SU-DHL-6 (cell line): ENCODE results near the gene SDK1.

ENCODE experiments used
- H2AFZ ChIP-seq: fragments of 200-600 bp; sonication (generic); 2 replicates; pipeline ENCODE4 v1.6.1; 2014; ENCODE audit warnings: low read depth, mild to moderate bottlenecking, moderate library complexity, mixed read lengths, antibody characterized with exemption, low read length; ENCODE audit not compliant: severe bottlenecking
- H3F3A ChIP-seq: fragments of 200-600 bp; shearing (Covaris generic); 2 replicates; pipeline ENCODE4 v1.6.0; 2016; ENCODE audit warnings: antibody characterized with exemption, mild to moderate bottlenecking; ENCODE audit not compliant: insufficient read depth
- H3K27ac ChIP-seq: fragments of 200-600 bp; sonication (generic); 2 replicates; pipeline ENCODE4 v1.5.1; 2016; ENCODE audit warnings: low read depth, mild to moderate bottlenecking, low read length, moderate library complexity, mixed read lengths
- H3K27me3 ChIP-seq: fragments of 200-600 bp; sonication (generic), shearing (Covaris generic); 2 replicates; pipeline ENCODE4 v1.6.0; 2014; ENCODE audit warnings: mild to moderate bottlenecking, low read length
- H3K36me3 ChIP-seq: fragments of 200-600 bp; sonication (generic); 2 replicates; pipeline ENCODE4 v1.6.1; 2014; ENCODE audit warnings: mild to moderate bottlenecking, low read length, mixed read lengths
- H3K4me2 ChIP-seq: fragments of 300-600, 200-600 bp; shearing (Covaris generic), sonication (generic); 2 replicates; pipeline ENCODE4 v1.6.0; 2014; ENCODE audit warnings: low read length, low read depth, mild to moderate bottlenecking; ENCODE audit not compliant: poor library complexity, severe bottlenecking
- H3K4me3 ChIP-seq: fragments of 200-600 bp; sonication (generic); 2 replicates; pipeline ENCODE4 v1.5.1; 2014; ENCODE audit warnings: antibody characterized with exemption, low read length, mild to moderate bottlenecking, mixed read lengths; ENCODE audit not compliant: insufficient read depth, poor library complexity, severe bottlenecking
- H3K79me2 ChIP-seq: fragments of 200-600 bp; sonication (generic); 2 replicates; pipeline ENCODE4 v1.6.1; 2014; ENCODE audit warnings: mild to moderate bottlenecking, low read length, moderate library complexity; ENCODE audit not compliant: insufficient read depth
- H3K9ac ChIP-seq: fragments of 200-600 bp; sonication (generic); 2 replicates; pipeline ENCODE4 v1.7.0; 2014; ENCODE audit warnings: mild to moderate bottlenecking, low read length
- H3K9me2 ChIP-seq: fragments of 200-600 bp; sonication (generic); replicated peaks from 2 replicates; pipeline ENCODE4 v1.6.1; 2014; ENCODE audit warnings: low read length; ENCODE audit not compliant: insufficient read depth
- H3K9me3 ChIP-seq: fragments of 200-600 bp; sonication (generic); 2 replicates; pipeline ENCODE4 v1.6.1; 2014; ENCODE audit warnings: low read length, mixed read lengths; ENCODE audit not compliant: insufficient read depth
- H4K20me1 ChIP-seq: fragments of 200-600 bp; sonication (generic); 2 replicates; pipeline ENCODE4 v1.6.1; 2014; ENCODE audit warnings: low read depth, mild to moderate bottlenecking, antibody characterized with exemption, low read length, moderate library complexity, mixed read lengths
- EZH2phosphoT487 ChIP-seq: fragments of 200-600 bp; sonication (generic), shearing (Covaris generic); conservative IDR thresholded peaks from 2 replicates; pipeline ENCODE4 v1.6.1; 2018; ENCODE audit warnings: mild to moderate bottlenecking, antibody characterized with exemption, low read length, moderate library complexity, mixed read lengths
- TF ChIP-seq, protein P1 (sequence below): fragments of 200-600 bp; sonication (generic); IDR thresholded peaks from one replicate; pipeline ENCODE4 v1.5.1; 2017; ENCODE audit warnings: antibody characterized with exemption, mild to moderate bottlenecking, low read length, moderate library complexity; ENCODE audit not compliant: insufficient read depth, poor library complexity, severe bottlenecking

The SDK1 gene

GRCh38 chr7:3397324-3397723 is 96.3 kb downstream of the SDK1 start:
- no peaks in the 10 kb centered on the region for H4K20me1 ChIP-seq
- TF ChIP-seq, protein P1, sequence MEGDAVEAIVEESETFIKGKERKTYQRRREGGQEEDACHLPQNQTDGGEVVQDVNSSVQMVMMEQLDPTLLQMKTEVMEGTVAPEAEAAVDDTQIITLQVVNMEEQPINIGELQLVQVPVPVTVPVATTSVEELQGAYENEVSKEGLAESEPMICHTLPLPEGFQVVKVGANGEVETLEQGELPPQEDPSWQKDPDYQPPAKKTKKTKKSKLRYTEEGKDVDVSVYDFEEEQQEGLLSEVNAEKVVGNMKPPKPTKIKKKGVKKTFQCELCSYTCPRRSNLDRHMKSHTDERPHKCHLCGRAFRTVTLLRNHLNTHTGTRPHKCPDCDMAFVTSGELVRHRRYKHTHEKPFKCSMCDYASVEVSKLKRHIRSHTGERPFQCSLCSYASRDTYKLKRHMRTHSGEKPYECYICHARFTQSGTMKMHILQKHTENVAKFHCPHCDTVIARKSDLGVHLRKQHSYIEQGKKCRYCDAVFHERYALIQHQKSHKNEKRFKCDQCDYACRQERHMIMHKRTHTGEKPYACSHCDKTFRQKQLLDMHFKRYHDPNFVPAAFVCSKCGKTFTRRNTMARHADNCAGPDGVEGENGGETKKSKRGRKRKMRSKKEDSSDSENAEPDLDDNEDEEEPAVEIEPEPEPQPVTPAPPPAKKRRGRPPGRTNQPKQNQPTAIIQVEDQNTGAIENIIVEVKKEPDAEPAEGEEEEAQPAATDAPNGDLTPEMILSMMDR: no peak
- TF ChIP-seq EZH2phosphoT487: no peak
- peaks cover 3% of the 10 kb centered on the region; the same call in 1 of the 2 replicates for H3K27me3 ChIP-seq
- H3K27ac ChIP-seq: no peak overlapping the region
- peaks cover 16% of the 10 kb centered on the region; the same call in 1 of the 2 replicates for H3K9me3 ChIP-seq
- H3K9me2 ChIP-seq: no peaks in the 10 kb centered on the region
- no peak overlapping the region for H3K4me3 ChIP-seq
- H3F3A ChIP-seq: no peaks in the 10 kb centered on the region
- H3K79me2 ChIP-seq: no peaks in the 10 kb centered on the region
- H2AFZ ChIP-seq: no peak overlapping the region
- peaks cover 3% of the 10 kb centered on the region; the same call in 1 of the 2 replicates for H3K36me3 ChIP-seq
- no peak overlapping the region for H3K9ac ChIP-seq
- no peak overlapping the region for H3K4me2 ChIP-seq

DNA sequence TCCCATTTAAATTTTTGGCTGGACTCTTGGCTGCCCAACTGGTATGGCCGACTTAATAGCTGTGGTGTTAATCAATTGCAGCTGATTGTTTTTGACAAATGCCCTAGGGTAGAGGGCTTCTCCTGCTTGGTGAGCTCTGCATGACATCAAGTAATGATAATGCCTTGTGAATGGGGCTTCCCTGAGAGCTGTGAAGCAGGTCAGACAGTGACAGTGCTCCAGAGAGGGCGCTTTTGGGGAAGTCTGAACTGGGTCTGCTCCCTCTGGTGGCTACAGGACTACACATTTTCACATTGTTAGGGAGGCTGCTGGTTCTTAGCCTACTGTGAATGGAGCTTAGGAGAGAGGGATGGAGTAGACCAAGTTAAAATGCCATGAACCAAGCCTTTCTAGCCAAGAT is 98.8 kb downstream of the SDK1 start:
- H3K4me2 ChIP-seq: no peak overlapping the region
- H3K36me3 ChIP-seq: peaks cover 3% of the 10 kb centered on the region; the same call in 1 of the 2 replicates
- H4K20me1 ChIP-seq: no peaks in the 10 kb centered on the region
- H2AFZ ChIP-seq: no peak overlapping the region
- peaks cover 16% of the 10 kb centered on the region; the same call in 1 of the 2 replicates for H3K9me3 ChIP-seq
- no peaks in the 10 kb centered on the region for H3K9me2 ChIP-seq
- H3K27me3 ChIP-seq: peaks cover 3% of the 10 kb centered on the region; the same call in 1 of the 2 replicates
- H3F3A ChIP-seq: peaks cover 6% of the 10 kb centered on the region; the same call in 1 of the 2 replicates
- no peaks in the 10 kb centered on the region for H3K79me2 ChIP-seq
- no peak overlapping the region for H3K9ac ChIP-seq
- H3K27ac ChIP-seq: no peak overlapping the region
- TF ChIP-seq EZH2phosphoT487: no peak
- TF ChIP-seq, protein P1: peak; percentile 58
- no peak overlapping the region for H3K4me3 ChIP-seq

DNA sequence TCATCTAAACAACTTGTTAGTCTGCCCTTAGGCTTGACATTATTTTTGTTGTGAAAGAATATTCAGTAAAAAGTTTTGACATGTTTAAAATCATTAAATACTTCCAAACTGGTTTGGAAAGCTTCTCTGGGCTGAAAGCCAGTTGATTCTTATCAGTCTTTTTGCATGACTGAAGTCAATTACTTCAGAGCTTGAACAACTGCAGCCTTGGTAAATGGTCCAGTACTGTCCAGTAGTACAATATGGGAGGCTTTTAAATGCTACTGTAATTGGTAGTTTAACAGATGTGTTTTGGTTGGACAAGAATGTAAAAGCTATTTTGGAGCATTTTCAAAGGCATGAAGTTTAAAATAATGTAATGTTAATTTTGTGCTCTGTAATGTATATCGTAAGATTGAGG is 103.4 kb downstream of the SDK1 start:
- no peak overlapping the region for H3K4me3 ChIP-seq
- H4K20me1 ChIP-seq: no peaks in the 10 kb centered on the region
- no peaks in the 10 kb centered on the region for H3K36me3 ChIP-seq
- H3K27me3 ChIP-seq: no peaks in the 10 kb centered on the region
- no peaks in the 10 kb centered on the region for H3K79me2 ChIP-seq
- no peaks in the 10 kb centered on the region for H3K9me2 ChIP-seq
- peaks cover 6% of the 10 kb centered on the region; the same call in 1 of the 2 replicates for H3F3A ChIP-seq
- TF ChIP-seq, protein P1: no peak
- TF ChIP-seq EZH2phosphoT487: no peak
- no peak overlapping the region for H2AFZ ChIP-seq
- no peaks in the 10 kb centered on the region for H3K9me3 ChIP-seq
- H3K4me2 ChIP-seq: peak overlapping the region; percentile 40
- peak overlapping the region; percentile 89 for H3K27ac ChIP-seq
- peak overlapping the region; percentile 14 for H3K9ac ChIP-seq
